ENCODE data around the gene FOXP1. TPM values are rescaled to one million over a fixed set of nuclear protein-coding genes. Genes with fewer than 3 reads are reported as not detected.

FOXP1 gene
- total and polyA plus RNA-seq, 2 donors (not counting 1 experiment from before 2014, with no cell fraction given): 91.1 to 508 TPM

DNA sequence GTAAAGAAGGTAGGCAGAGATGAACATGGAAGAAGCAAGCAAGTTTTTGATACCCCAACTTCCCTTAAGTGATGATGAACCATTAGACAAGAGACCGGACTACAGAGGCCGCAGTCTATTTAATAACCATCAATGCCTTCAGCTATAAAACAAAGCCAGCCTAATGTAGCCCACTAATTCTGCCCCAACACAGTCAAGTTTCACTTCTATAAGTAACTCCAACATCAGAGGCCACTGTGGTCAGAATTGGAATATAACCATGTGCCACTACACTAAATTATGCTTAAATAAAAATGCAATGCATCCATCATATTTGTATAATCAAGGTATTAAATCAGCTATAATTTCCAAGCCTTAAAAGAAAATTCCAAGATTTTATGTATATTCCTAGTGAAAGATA lies 234.7 kb downstream of the FOXP1 start:
- WGBS (ENCODE audit: insufficient coverage): 80% methylated on average over 2 of the region's 2 CpGs
- TF ChIP-seq EZH2 (IDR thresholded peaks at IDR 0.05; ENCODE audit: borderline replicate concordance, insufficient read depth, low read depth, low read length, poor library complexity, severe bottlenecking) (no peak), CTCF (IDR thresholded peaks at IDR 0.05) (no peak)
- intact Hi-C loops (cut with micrococcal nuclease): no loop called here

GRCh38 chr3:71348001-71348632 lies 235.4 kb downstream of the FOXP1 start:
- peaks cover 56% of the 10 kb centered on the region for H3K4me1 Mint-ChIP-seq
- no peaks in the 10 kb centered on the region for H3K9me3 ChIP-seq (ENCODE audit: control extremely low read depth in 1 of 3, control insufficient read depth in 2 of 3, insufficient read depth in 1 of 3, low read length in 2 of 3)
- peak overlapping the region; percentile 64 for H3K4me2 ChIP-seq (replicated peaks; ENCODE audit: low read depth, low read length, poor library complexity, severe bottlenecking)
- ATAC-seq (ENCODE audit: low read depth) (peak; percentile 47), DNase-seq (peak; percentile 42)
- H3K4me3 ChIP-seq (ENCODE audit: control extremely low read depth in 1 of 5, extremely low read depth in 1 of 5, insufficient read depth in 1 of 5, low read depth in 2 of 5, low read length in 4 of 5): no peak overlapping the region
- no peaks in the 10 kb centered on the region for H3K27me3 ChIP-seq (replicated peaks in 1 of 4; ENCODE audit: control extremely low read depth in 1 of 4, control insufficient read depth in 3 of 4, insufficient read depth in 4 of 4, low read length in 3 of 4)
- H3K27ac Mint-ChIP-seq: peak overlapping the region; percentile 54
- H3K4me3 Mint-ChIP-seq: peak overlapping the region; percentile 46
- H3K27ac ChIP-seq (ENCODE audit: low read length in 2 of 2): peak overlapping the region in 1 of 2 donors; percentile 67
- intact Hi-C loops (cut with micrococcal nuclease): no loop called here
- POLR2A ChIA-PET: interaction anchor here (0.7 kb wide), 2 partner anchors 59 to 71 kb away, joined by 3 to 4 read pairs; no protein-coding TSS in a partner anchor
- TF ChIP-seq CTCF (IDR thresholded peaks at IDR 0.05) (no peak), EZH2 (IDR thresholded peaks at IDR 0.05; ENCODE audit: borderline replicate concordance, insufficient read depth, low read depth, low read length, poor library complexity, severe bottlenecking) (no peak)
- CTCF ChIA-PET: interaction anchor here (0.8 to 1.1 kb wide), 3 partner anchors 11 to 16 kb away, joined by 3 read pairs; no protein-coding TSS in a partner anchor
- H3K79me2 ChIP-seq (ENCODE audit: control insufficient read depth, insufficient read depth, low read length): peaks cover 100% of the 10 kb centered on the region
- H3K9me3 Mint-ChIP-seq (ENCODE audit: insufficient read depth): no peaks in the 10 kb centered on the region
- WGBS (ENCODE audit: insufficient coverage): 86% methylated on average over 8 of the region's 9 CpGs
- H3K9ac ChIP-seq (ENCODE audit: low read length): peak overlapping the region; percentile 6
- H3K36me3 ChIP-seq (replicated peaks in 1 of 2; ENCODE audit: control extremely low read depth in 1 of 2, control insufficient read depth in 1 of 2, extremely low read depth in 1 of 2, insufficient read depth in 2 of 2, low read length in 1 of 2): peaks cover 4 to 6% of the 10 kb centered on the region in 2 experiments
- H2AFZ ChIP-seq (ENCODE audit: insufficient read depth, low read depth, low read length, poor library complexity, severe bottlenecking): no peak overlapping the region
- peaks cover 4% of the 10 kb centered on the region for H4K20me1 ChIP-seq (ENCODE audit: control insufficient read depth, insufficient read depth, low read length, poor library complexity, severe bottlenecking)
- H3K4me1 ChIP-seq (ENCODE audit: control insufficient read depth in 2 of 2, insufficient read depth in 2 of 2, low read length in 2 of 2): peaks cover 19 to 21% of the 10 kb centered on the region in 2 donors
- no peaks in the 10 kb centered on the region for H3K27me3 Mint-ChIP-seq

More for the DNA sequence above, 234.7 kb downstream of the FOXP1 start:
- ATAC-seq (ENCODE audit: low read depth) (peak; percentile 28), DNase-seq (no peak)
- Histone ChIP-seq H3K4me3 (ENCODE audit: control extremely low read depth in 1 of 5, extremely low read depth in 1 of 5, insufficient read depth in 1 of 5, low read depth in 2 of 5, low read length in 4 of 5) (no peak overlapping the region), H2AFZ (ENCODE audit: insufficient read depth, low read depth, low read length, poor library complexity, severe bottlenecking) (no peak overlapping the region), H3K27ac (ENCODE audit: low read length in 2 of 2) (peak overlapping the region in 1 of 2 donors; percentile 67), H3K4me2 (replicated peaks; ENCODE audit: low read depth, low read length, poor library complexity, severe bottlenecking) (peak overlapping the region; percentile 64), H3K4me1 (ENCODE audit: control insufficient read depth in 2 of 2, insufficient read depth in 2 of 2, low read length in 2 of 2) (peaks cover 20 to 21% of the 10 kb centered on the region in 2 donors), H4K20me1 (ENCODE audit: control insufficient read depth, insufficient read depth, low read length, poor library complexity, severe bottlenecking) (peaks cover 4% of the 10 kb centered on the region), H3K27me3 (replicated peaks in 1 of 4; ENCODE audit: control extremely low read depth in 1 of 4, control insufficient read depth in 3 of 4, insufficient read depth in 4 of 4, low read length in 3 of 4) (no peaks in the 10 kb centered on the region), H3K79me2 (ENCODE audit: control insufficient read depth, insufficient read depth, low read length) (peaks cover 100% of the 10 kb centered on the region), H3K9ac (ENCODE audit: low read length) (no peak overlapping the region), H3K9me3 (ENCODE audit: control extremely low read depth in 1 of 3, control insufficient read depth in 2 of 3, insufficient read depth in 1 of 3, low read length in 2 of 3) (no peaks in the 10 kb centered on the region), H3K36me3 (replicated peaks in 1 of 2; ENCODE audit: control extremely low read depth in 1 of 2, control insufficient read depth in 1 of 2, extremely low read depth in 1 of 2, insufficient read depth in 2 of 2, low read length in 1 of 2) (peaks cover 4 to 6% of the 10 kb centered on the region in 2 experiments)
- Mint-ChIP-seq H3K27me3 (no peaks in the 10 kb centered on the region), H3K4me1 (peaks cover 55% of the 10 kb centered on the region), H3K27ac (peak overlapping the region; percentile 46), H3K9me3 (ENCODE audit: insufficient read depth) (no peaks in the 10 kb centered on the region), H3K4me3 (peak overlapping the region; percentile 46)
- POLR2A ChIA-PET: interaction anchor here (0.6 kb wide), 1 partner anchor 36 kb away, joined by 7 read pairs; no protein-coding TSS in a partner anchor
- CTCF ChIA-PET: interaction anchor here (0.8 kb wide), 1 partner anchor 10 kb away, joined by 3 read pairs; no protein-coding TSS in a partner anchor

All from B cell (primary cell).